H7 (cell line): ENCODE measurements around the gene AGR2. TPM values are rescaled to one million over a fixed set of nuclear protein-coding genes. Genes with fewer than 3 reads are reported as not detected.

Source experiments
- DNase-seq: peaks from one replicate; pipeline ENCODE4 v3.0.0; 2012
- H3K27me3 ChIP-seq: 2 replicates; pipeline ENCODE4 v1.6.0; 2011; ENCODE audit warnings: mild to moderate bottlenecking, low read length; ENCODE audit not compliant: control insufficient read depth, insufficient read depth
- H3K36me3 ChIP-seq: replicated peaks from 2 replicates; pipeline ENCODE4 v1.5.1; 2011; ENCODE audit warnings: low read length; ENCODE audit not compliant: control insufficient read depth, insufficient read depth
- H3K4me3 ChIP-seq: 2 replicates; pipeline ENCODE4 v1.5.1; 2011; ENCODE audit warnings: low read depth, mild to moderate bottlenecking, control low read depth, low read length, moderate library complexity; ENCODE audit not compliant: insufficient read depth
- total RNA-seq: library from RNA; depleted of rRNA; stranded (reverse); fragments of >200 nt; shearing (Covaris generic); gene quantifications from 2 replicates; pipeline ENCODE4 v1.2.3, GENCODE V29; 2014; rRNA removed

The AGR2 gene
- total RNA-seq, 1 experiment from 2014 or later = not detected

DNA sequence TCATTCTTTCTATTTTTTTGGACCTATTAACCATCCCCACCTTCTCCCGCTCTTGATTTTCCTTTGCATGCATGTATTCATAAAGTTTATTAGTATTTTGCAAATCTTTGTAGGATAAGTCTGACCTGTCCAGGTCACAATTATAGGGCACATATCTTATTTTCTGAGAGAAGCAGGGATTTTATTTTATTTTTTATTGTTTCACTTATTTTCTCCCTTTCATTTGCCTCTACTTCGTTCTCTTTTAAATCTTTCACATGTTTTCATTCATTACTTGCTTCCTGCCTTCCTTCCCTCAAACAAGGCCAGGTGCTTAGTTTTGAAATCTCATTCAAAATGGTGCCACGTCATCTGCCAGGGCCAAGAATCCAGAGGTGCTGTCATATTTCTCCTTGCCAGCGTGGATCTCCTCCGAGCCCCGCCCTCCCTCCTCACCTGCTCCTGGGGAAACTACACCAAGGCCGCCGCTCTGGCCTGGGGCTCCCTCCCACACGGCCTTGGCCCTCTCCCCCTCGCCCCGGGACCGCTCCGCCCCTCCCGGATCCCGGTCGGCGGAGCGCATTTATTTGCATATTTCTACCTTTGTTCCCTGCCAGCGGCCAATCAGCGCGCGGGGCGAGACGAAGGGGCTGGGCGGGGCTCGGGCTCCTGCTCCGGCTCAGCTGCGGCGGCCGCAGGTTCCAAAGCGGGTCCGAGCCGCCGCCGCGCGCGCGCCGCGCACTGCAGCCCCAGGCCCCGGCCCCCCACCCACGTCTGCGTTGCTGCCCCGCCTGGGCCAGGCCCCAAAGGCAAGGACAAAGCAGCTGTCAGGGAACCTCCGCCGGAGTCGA lies 51.5 kb downstream of the AGR2 start, which contains the start of gene TSPAN13:
Gene TSPAN13, plus strand, starts transcription at position 654 of the 830 bp plus-strand sequence. CDS start 213 bp downstream, outside the sequence.
- Histone ChIP-seq H3K4me3 (peak within 1 kb of the TSS; percentile 95), H3K36me3 (no peaks in the 10 kb centered on the region), H3K27me3 (no peaks in the 10 kb centered on the region; the same call in 1 of the 2 replicates)
- peak; percentile 95 for DNase-seq

GRCh38 chr7:16747102-16747501 lies 57.7 kb downstream of the AGR2 start:
- no peak for DNase-seq
- Histone ChIP-seq H3K27me3 (no peaks in the 10 kb centered on the region), H3K36me3 (no peaks in the 10 kb centered on the region), H3K4me3 (no peak overlapping the region)

DNA sequence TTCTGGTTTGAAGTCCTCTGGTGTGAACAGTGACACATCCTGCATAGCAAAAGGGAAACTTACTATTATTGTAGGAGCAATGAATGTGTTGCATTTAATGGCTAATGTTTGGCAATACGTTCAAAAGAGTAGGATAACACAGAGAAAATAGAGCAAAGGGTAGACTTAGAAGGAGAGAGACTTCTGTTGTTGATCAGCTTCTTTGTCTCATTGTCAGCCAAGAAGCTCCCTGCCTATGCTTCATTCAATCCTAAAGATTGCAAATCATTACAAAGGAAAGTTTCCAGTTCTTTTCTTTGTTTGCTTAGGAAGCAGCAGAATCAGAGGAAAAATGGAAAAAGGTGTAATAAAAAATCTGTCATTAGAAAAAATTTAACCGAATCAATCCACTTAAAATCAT lies 59.2 kb downstream of the AGR2 start:
- no peaks in the 10 kb centered on the region for H3K36me3 ChIP-seq
- H3K27me3 ChIP-seq = no peaks in the 10 kb centered on the region
- DNase-seq = peak; percentile 14
- no peak overlapping the region for H3K4me3 ChIP-seq

DNA sequence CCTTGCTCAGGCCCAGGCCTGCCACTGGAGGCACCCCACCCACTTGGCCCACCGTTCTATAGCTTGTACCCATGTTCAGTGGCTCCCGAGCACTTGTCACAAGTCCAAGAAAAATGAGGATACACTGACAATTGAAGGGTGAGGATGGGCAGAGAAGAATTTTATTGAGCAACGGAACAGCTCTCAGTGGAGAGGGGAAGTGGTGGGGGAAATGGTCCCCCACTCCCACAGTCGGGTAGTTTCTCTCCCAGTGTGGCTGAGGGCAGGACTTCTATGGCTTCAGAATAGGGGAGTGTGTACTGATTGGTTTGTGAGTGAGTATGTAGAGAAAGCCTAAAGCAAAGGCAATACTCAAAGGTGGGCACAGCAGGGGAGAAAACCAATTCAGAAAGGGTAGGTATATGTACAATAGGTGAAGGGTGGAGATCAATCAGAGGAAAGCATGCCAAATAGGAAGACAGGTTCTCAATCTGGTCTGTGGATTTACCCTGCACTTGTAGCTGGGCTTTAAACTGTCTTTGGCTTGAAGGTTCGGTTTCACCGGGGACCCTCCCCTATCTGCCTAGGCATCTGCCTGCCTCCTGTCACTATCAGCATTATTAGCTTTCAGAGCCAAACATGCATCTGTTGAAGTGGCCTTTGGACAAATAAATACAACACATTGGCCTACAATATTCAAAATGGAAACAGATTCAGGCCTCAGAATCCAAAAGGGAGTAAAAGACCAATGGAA lies 60.1 kb downstream of the AGR2 start:
- no peak for DNase-seq
- no peaks in the 10 kb centered on the region for H3K36me3 ChIP-seq
- H3K27me3 ChIP-seq = no peaks in the 10 kb centered on the region
- H3K4me3 ChIP-seq = no peak overlapping the region

GRCh38 chr7:16743236-16743635 lies 61.6 kb downstream of the AGR2 start:
- no peaks in the 10 kb centered on the region for H3K27me3 ChIP-seq
- DNase-seq = no peak
- no peaks in the 10 kb centered on the region for H3K36me3 ChIP-seq
- H3K4me3 ChIP-seq = no peak overlapping the region

DNA sequence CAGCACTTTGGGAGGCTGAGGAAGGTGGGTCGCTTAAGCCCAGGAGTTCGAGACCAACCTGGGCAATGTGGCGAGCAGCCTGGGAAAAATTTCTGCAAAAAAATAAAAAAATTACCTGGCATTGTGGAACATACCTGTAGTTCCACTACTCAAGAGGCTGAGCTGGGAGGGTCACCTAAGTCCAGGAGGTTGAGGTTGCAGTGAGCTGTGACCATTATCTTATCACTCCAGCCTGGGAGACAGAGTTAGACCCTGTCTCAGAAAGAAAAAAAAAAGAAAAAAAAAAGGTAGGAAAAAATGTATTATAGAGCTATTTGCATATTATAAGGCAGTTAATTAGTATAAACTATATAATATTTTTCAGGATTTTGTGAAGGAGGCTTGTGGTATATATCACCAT lies 62.3 kb downstream of the AGR2 start:
- Histone ChIP-seq H3K4me3 (no peak overlapping the region), H3K27me3 (no peaks in the 10 kb centered on the region)

More for the DNA sequence above, 62.3 kb downstream of the AGR2 start:
- no peaks in the 10 kb centered on the region for H3K36me3 ChIP-seq
- no peak for DNase-seq

Other genes with a start within 250 kb of the AGR2 start
- 13.6 and 16.8 TPM in 2 replicates for gene ANKMY2, start 159.2 kb downstream of the AGR2 start, total RNA-seq
- 99.0 and 99.3 TPM in 2 replicates for gene BZW2, start 158.8 kb downstream of the AGR2 start, total RNA-seq
- gene TSPAN13, start 51.2 kb downstream of the AGR2 start, total RNA-seq = 17.7 and 23.1 TPM in 2 replicates
- gene AGR3, start 77.0 kb upstream of the AGR2 start, total RNA-seq = not detected in 2 replicates